ENCODE measurements around the gene CYSRT1. TPM values are rescaled to one million over a fixed set of nuclear protein-coding genes. Genes with fewer than 3 reads are reported as not detected.

The CYSRT1 gene
- total RNA-seq, 1 donor from 2014 or later = not detected

DNA sequence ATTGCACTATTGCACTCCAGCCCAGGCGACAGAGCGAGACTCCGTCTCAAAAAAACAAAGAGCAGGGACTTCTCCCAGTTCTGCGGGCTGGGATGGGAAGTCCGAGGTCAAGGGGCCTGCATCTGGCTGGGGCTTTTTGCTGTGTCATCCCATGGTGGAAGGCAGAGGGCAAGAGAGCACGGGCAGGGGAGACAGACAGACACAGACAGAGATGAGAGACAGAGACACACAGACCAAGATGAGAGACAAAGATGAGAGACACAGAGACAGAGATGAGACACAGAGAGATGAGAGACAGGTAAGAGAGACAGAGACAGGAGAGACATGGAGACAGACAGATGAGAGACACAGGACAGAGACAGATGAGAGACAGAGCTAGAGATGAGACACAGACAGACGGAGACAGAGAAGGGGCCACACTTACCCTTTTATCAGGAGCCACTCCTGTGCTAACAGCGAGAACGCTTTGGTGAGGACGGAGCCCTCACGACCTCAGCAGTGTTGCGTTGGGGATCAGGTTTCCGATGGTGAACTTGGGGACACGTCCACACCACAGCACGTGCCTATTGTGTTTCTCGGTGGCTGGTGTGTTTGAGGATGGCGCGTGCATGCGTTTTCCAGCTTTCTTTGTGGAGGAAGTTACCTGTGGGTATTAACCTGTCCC is 43.7 kb downstream of the CYSRT1 start:
- peak overlapping the region; percentile 69 to 86 (median 83) for H3K4me3 ChIP-seq (ENCODE audit: low read length in 3 of 3)
- H3K36me3 ChIP-seq (ENCODE audit: control insufficient read depth in 3 of 3, insufficient read depth in 3 of 3, low read length in 3 of 3) = peaks cover 39 to 51% (median 43%) of the 10 kb centered on the region in 3 donors
- H3K4me1 ChIP-seq (ENCODE audit: control insufficient read depth in 3 of 3, insufficient read depth in 3 of 3, low read length in 3 of 3) = peaks cover 14 to 32% (median 28%) of the 10 kb centered on the region in 3 donors
- H3K9me3 ChIP-seq (ENCODE audit: control insufficient read depth in 3 of 3, low read length in 3 of 3) = no peaks in the 10 kb centered on the region
- peaks cover 0 to 6% (median 0%) of the 10 kb centered on the region in 3 donors for H3K27me3 ChIP-seq (ENCODE audit: control insufficient read depth in 3 of 3, insufficient read depth in 3 of 3, low read length in 3 of 3)
- peak overlapping the region; percentile 14 to 79 (median 64) for H3K9ac ChIP-seq (ENCODE audit: low read depth in 1 of 3, low read length in 3 of 3)
- peak overlapping the region; percentile 34 for H3K27ac ChIP-seq (ENCODE audit: low read depth, low read length)

DNA sequence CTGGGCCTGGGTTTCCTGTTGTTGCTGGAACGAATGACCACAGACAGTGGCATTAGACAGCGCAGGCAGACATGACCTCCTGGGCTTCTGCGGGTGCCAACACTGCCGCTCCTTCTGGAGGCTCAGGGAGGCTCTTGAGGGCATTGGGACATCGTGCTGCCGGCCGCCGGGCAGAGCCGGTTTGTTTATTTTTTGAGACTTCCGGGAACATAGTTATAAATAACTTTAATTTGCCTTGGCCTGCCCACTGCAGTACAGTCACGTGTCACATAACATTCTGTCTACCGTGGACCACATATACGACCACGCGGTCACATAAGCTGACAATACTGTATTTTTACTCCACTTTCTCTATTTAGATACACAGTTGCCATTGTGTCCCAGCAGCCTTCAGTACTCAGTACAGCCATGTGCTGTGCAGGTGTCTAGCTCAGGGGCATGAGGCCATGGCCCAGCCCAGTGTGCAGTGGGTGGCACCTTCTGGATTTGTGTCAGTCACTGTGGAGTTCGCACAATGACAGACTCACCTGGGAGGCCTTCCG is 44.3 kb downstream of the CYSRT1 start:
- H3K4me3 ChIP-seq (ENCODE audit: low read length in 3 of 3) = peak overlapping the region; percentile 69 to 86 (median 83)
- H3K9ac ChIP-seq (ENCODE audit: low read depth in 1 of 3, low read length in 3 of 3) = peak overlapping the region; percentile 14 to 79 (median 64)
- H3K4me1 ChIP-seq (ENCODE audit: control insufficient read depth in 3 of 3, insufficient read depth in 3 of 3, low read length in 3 of 3) = peaks cover 14 to 34% (median 32%) of the 10 kb centered on the region in 3 donors
- peaks cover 0 to 10% (median 2%) of the 10 kb centered on the region in 3 donors for H3K27me3 ChIP-seq (ENCODE audit: control insufficient read depth in 3 of 3, insufficient read depth in 3 of 3, low read length in 3 of 3)
- H3K27ac ChIP-seq (ENCODE audit: low read depth, low read length) = peak overlapping the region; percentile 34
- H3K36me3 ChIP-seq (ENCODE audit: control insufficient read depth in 3 of 3, insufficient read depth in 3 of 3, low read length in 3 of 3) = peaks cover 36 to 47% (median 39%) of the 10 kb centered on the region in 3 donors
- H3K9me3 ChIP-seq (ENCODE audit: control insufficient read depth in 3 of 3, low read length in 3 of 3) = no peaks in the 10 kb centered on the region

DNA sequence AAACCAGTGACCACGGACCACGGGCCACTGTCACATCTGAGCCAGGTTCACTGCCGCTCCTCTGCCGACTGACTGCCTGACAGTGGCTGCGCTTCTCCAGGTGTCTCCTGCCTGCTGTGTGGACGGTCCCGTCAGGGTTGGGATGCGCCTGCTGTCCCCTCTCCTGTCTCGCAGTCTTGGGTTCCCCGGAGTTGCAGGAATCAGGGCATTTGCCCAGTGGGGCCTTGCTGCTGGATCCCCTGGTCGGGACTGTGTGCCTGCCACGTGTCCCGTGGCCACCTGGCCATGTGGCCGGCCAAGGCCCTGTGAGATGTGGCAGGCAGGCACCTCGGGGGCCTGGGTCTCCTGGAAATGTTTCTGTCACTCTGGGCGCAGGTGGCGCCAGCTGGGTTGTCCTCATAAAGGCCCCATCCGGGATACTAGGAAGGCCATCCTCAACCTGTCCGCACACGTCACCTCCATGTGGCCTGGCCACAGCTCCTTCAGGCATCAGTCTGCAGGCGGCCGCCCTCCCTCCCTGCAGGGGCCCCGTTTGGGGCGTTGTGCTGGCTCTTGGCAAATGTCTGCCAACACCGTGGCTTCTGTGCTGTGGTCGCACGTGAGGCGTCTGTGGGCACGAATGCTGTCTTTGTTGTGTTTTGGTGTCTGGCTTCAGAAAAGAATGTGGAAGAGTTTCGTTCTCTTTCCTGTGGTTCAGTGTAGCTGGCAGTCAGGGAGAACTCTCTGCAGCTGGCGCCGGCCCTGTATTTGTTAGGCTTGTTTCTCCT is 46.1 kb downstream of the CYSRT1 start:
- H3K27me3 ChIP-seq (ENCODE audit: control insufficient read depth in 3 of 3, insufficient read depth in 3 of 3, low read length in 3 of 3) = peaks cover 3 to 13% (median 10%) of the 10 kb centered on the region in 3 donors
- H3K36me3 ChIP-seq (ENCODE audit: control insufficient read depth in 3 of 3, insufficient read depth in 3 of 3, low read length in 3 of 3) = peaks cover 29 to 39% (median 30%) of the 10 kb centered on the region in 3 donors
- no peak overlapping the region for H3K9ac ChIP-seq (ENCODE audit: low read depth in 1 of 3, low read length in 3 of 3)
- no peak overlapping the region for H3K4me3 ChIP-seq (ENCODE audit: low read length in 3 of 3)
- H3K4me1 ChIP-seq (ENCODE audit: control insufficient read depth in 3 of 3, insufficient read depth in 3 of 3, low read length in 3 of 3) = peaks cover 19 to 42% (median 38%) of the 10 kb centered on the region in 3 donors
- no peak overlapping the region for H3K27ac ChIP-seq (ENCODE audit: low read depth, low read length)
- H3K9me3 ChIP-seq (ENCODE audit: control insufficient read depth in 3 of 3, low read length in 3 of 3) = no peaks in the 10 kb centered on the region

DNA sequence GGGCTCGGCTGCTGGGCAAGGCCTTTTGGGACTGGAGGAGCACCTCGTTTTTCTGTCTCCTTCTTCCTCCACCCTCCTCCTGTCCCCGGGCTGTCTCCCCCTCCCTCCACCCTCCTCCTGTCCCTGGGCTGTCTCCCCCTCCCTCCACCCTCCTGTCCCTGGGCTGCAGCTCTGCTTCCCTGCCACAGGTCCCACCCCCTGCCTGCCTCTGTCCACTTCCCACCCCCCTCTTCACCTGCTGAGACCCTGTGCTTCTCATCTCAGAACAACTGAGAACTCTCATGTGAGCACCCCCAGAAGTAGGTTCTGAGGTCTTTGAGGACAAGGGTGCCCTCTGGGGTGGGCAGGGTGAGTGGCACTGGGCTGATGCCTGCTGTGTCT is 46.7 kb downstream of the CYSRT1 start:
- H3K9me3 ChIP-seq (ENCODE audit: control insufficient read depth in 3 of 3, low read length in 3 of 3) = no peaks in the 10 kb centered on the region
- no peak overlapping the region for H3K9ac ChIP-seq (ENCODE audit: low read depth in 1 of 3, low read length in 3 of 3)
- H3K4me3 ChIP-seq (ENCODE audit: low read length in 3 of 3) = no peak overlapping the region
- H3K27ac ChIP-seq (ENCODE audit: low read depth, low read length) = no peak overlapping the region
- peaks cover 28 to 34% (median 28%) of the 10 kb centered on the region in 3 donors for H3K36me3 ChIP-seq (ENCODE audit: control insufficient read depth in 3 of 3, insufficient read depth in 3 of 3, low read length in 3 of 3)
- peaks cover 25 to 47% (median 40%) of the 10 kb centered on the region in 3 donors for H3K4me1 ChIP-seq (ENCODE audit: control insufficient read depth in 3 of 3, insufficient read depth in 3 of 3, low read length in 3 of 3)
- H3K27me3 ChIP-seq (ENCODE audit: control insufficient read depth in 3 of 3, insufficient read depth in 3 of 3, low read length in 3 of 3) = peaks cover 3 to 15% (median 12%) of the 10 kb centered on the region in 3 donors

DNA sequence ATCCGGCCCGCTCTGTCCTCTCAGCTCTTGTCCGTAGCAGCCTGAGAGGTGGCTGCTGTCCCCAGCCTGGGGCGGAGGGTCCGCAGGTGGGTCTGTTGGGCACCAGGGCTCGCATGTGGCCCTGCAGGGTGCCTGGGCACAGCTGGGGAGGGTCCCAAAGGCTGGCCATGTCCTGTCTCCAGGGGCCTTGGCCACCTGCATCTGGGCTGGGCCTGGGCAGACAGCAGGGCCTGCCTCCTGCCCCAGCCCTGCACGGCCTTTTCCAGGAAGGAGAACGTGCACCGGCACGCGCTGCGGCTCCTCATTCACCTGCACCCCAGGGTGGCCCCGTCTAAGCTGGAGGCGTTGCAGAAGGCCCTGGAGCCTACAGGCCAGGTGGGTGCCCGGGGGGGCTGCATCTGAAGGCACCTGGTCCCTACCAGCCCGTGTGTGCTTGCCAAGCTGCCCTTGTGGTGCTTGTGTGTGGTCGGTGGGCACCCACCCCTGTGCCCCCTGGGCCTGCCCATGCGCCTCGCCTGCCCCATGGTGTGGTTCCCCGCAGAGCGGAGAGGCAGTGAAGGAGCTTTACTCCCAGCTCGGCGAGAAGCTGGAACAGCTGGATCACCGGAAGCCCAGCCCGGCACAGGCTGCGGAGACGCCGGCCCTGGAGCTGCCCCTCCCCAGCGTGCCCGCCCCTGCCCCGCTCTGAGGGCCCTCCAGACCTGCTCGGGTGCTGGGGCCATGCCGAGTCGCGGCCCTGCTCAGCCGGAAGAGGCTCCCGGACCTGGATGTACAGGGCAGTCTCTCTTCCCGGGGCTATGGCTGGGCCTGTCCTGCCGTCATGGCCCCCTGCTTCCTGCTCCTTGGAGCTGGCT is 47.5 kb downstream of the CYSRT1 start:
- Histone ChIP-seq H3K27me3 (ENCODE audit: control insufficient read depth in 3 of 3, insufficient read depth in 3 of 3, low read length in 3 of 3) (peaks cover 6 to 19% (median 17%) of the 10 kb centered on the region in 3 donors), H3K36me3 (ENCODE audit: control insufficient read depth in 3 of 3, insufficient read depth in 3 of 3, low read length in 3 of 3) (peaks cover 22 to 29% (median 25%) of the 10 kb centered on the region in 3 donors), H3K4me3 (ENCODE audit: low read length in 3 of 3) (no peak overlapping the region), H3K4me1 (ENCODE audit: control insufficient read depth in 3 of 3, insufficient read depth in 3 of 3, low read length in 3 of 3) (peaks cover 33 to 55% (median 47%) of the 10 kb centered on the region in 3 donors), H3K27ac (ENCODE audit: low read depth, low read length) (no peak overlapping the region), H3K9ac (ENCODE audit: low read depth in 1 of 3, low read length in 3 of 3) (no peak overlapping the region), H3K9me3 (ENCODE audit: control insufficient read depth in 3 of 3, low read length in 3 of 3) (no peaks in the 10 kb centered on the region)

DNA sequence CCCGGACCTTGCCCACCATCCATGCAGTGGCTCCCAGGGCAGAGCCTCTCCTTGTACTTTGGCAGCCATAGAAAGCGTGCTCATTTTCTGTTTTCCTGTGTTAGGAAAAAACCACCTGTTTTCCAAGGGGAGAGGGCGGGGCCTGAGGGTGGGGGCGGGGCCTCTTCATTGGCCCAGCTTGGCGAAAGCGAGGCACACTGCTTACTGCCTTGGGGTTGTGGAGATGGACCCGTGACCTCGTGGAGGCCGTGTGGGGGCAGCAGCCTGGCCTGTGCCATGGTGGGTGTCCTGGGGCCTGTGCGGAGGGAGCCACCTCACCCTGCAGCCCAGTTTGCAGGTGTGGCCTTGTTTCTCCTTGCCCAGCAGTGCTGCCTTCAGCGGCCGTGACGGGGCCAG is 48.1 kb downstream of the CYSRT1 start:
- H3K36me3 ChIP-seq (ENCODE audit: control insufficient read depth in 3 of 3, insufficient read depth in 3 of 3, low read length in 3 of 3) = peaks cover 22 to 24% (median 22%) of the 10 kb centered on the region in 3 donors
- H3K9ac ChIP-seq (ENCODE audit: low read depth in 1 of 3, low read length in 3 of 3) = no peak overlapping the region
- no peak overlapping the region for H3K4me3 ChIP-seq (ENCODE audit: low read length in 3 of 3)
- H3K4me1 ChIP-seq (ENCODE audit: control insufficient read depth in 3 of 3, insufficient read depth in 3 of 3, low read length in 3 of 3) = peaks cover 35 to 50% (median 45%) of the 10 kb centered on the region in 3 donors
- no peaks in the 10 kb centered on the region for H3K9me3 ChIP-seq (ENCODE audit: control insufficient read depth in 3 of 3, low read length in 3 of 3)
- no peak overlapping the region for H3K27ac ChIP-seq (ENCODE audit: low read depth, low read length)
- H3K27me3 ChIP-seq (ENCODE audit: control insufficient read depth in 3 of 3, insufficient read depth in 3 of 3, low read length in 3 of 3) = peaks cover 9 to 25% (median 17%) of the 10 kb centered on the region in 3 donors

DNA sequence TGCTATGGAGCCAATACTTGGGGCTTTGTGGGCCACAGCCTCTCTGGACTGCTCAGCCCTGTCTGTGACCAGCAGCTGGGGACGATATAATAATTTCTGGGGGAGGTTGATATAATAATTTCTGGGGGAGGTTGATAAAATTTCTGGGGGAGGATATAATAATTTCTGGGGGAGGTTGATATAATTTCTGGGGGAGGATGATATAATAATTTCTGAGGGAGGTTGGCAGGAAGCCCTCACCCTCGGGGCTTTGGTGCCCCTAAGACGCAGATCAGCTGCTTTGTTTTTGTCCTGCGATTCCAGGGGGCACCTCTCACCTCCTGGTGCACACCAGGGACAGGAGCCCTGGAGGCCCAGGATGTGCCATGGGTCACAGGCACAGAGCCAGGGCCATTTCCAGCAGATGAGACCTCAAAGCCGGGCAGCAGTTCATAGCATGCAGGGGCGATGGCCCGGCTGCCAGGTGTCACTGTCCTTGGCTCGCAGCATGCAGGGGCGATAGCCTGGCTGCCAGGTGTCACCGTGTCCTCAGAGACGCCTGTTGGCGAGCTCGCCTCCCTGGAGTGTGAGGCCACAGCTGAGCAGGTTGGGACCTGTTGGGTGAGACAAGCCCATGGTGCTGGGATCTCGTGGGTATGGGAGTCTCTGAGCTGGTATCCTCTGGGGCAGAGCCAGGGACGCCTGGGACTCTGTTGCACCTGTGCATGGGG is 48.8 kb downstream of the CYSRT1 start:
- peak overlapping the region in 1 of 3 donors; percentile 45 for H3K9ac ChIP-seq (ENCODE audit: low read depth in 1 of 3, low read length in 3 of 3)
- peaks cover 13 to 27% (median 17%) of the 10 kb centered on the region in 3 donors for H3K27me3 ChIP-seq (ENCODE audit: control insufficient read depth in 3 of 3, insufficient read depth in 3 of 3, low read length in 3 of 3)
- H3K4me1 ChIP-seq (ENCODE audit: control insufficient read depth in 3 of 3, insufficient read depth in 3 of 3, low read length in 3 of 3) = peaks cover 30 to 44% (median 38%) of the 10 kb centered on the region in 3 donors
- H3K36me3 ChIP-seq (ENCODE audit: control insufficient read depth in 3 of 3, insufficient read depth in 3 of 3, low read length in 3 of 3) = peaks cover 21 to 24% (median 22%) of the 10 kb centered on the region in 3 donors
- H3K4me3 ChIP-seq (ENCODE audit: low read length in 3 of 3) = no peak overlapping the region
- no peak overlapping the region for H3K27ac ChIP-seq (ENCODE audit: low read depth, low read length)
- no peaks in the 10 kb centered on the region for H3K9me3 ChIP-seq (ENCODE audit: control insufficient read depth in 3 of 3, low read length in 3 of 3)

DNA sequence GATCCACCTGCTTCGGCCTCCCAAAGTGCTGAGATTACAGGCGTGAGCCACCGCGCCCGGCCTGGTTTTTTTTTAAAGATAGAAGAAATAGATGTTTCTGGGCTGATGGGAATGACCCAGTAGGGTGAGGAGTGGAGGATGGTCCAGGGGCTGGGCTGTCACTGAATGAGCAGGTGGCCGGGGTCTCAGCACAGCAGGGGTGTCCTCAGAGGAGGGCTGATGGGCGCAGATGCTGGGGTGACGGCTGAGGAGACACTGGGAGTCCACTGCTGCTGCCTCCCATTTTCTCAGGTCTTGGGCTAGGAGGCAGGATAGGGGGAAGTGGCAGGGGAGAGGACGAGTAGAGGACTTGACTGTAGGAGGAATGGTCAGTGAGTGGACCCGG is 50.2 kb downstream of the CYSRT1 start:
- Histone ChIP-seq H3K9ac (ENCODE audit: low read depth in 1 of 3, low read length in 3 of 3) (no peak overlapping the region), H3K9me3 (ENCODE audit: control insufficient read depth in 3 of 3, low read length in 3 of 3) (no peaks in the 10 kb centered on the region), H3K4me3 (ENCODE audit: low read length in 3 of 3) (no peak overlapping the region), H3K4me1 (ENCODE audit: control insufficient read depth in 3 of 3, insufficient read depth in 3 of 3, low read length in 3 of 3) (peaks cover 21 to 32% (median 26%) of the 10 kb centered on the region in 3 donors), H3K27me3 (ENCODE audit: control insufficient read depth in 3 of 3, insufficient read depth in 3 of 3, low read length in 3 of 3) (peaks cover 24 to 41% (median 26%) of the 10 kb centered on the region in 3 donors), H3K36me3 (ENCODE audit: control insufficient read depth in 3 of 3, insufficient read depth in 3 of 3, low read length in 3 of 3) (peaks cover 16 to 22% (median 21%) of the 10 kb centered on the region in 3 donors), H3K27ac (ENCODE audit: low read depth, low read length) (no peak overlapping the region)

Data from skeletal muscle tissue (tissue), 4 donors.